Activated T-cell treated with anti-CD3 and anti-CD28 coated beads, Interleukin-2, amount 50 U/mL, for 48 hours (primary cell): ENCODE results near the gene TLE5.
"Not testable (repeated sequence)": the region's sequence is repeated elsewhere in the genome, so short reads cannot be mapped to it uniquely, and the experiment has no call there.

Experiments
- DNase-seq, 2 experiments: peaks; one replicate each; pipeline ENCODE4 v3.0.0-alpha.2; 2020

TLE5 gene

GRCh38 chr19:3096267-3096901 is 34.1 kb upstream of the TLE5 start:
- no peak for DNase-seq

- DNase-seq = peak; percentile 55 to 69
Observed at GRCh38 chr19:3095441-3096191, 33.3 kb upstream of the TLE5 start.

GRCh38 chr19:3094601-3095440 is 32.5 kb upstream of the TLE5 start:
- peak; percentile 55 to 66 for DNase-seq

GRCh38 chr19:3089299-3089855 is 27.1 kb upstream of the TLE5 start:
- not testable (repeated sequence) for DNase-seq

- no peak for DNase-seq
Observed at GRCh38 chr19:3087769-3088168, 25.5 kb upstream of the TLE5 start.

GRCh38 chr19:3084943-3085342 is 22.6 kb upstream of the TLE5 start:
- no peak for DNase-seq

- no peak for DNase-seq
Observed at GRCh38 chr19:3083964-3084363, 21.7 kb upstream of the TLE5 start.

- no peak for DNase-seq
Observed at GRCh38 chr19:3082331-3082730, 20.0 kb upstream of the TLE5 start.

GRCh38 chr19:3080286-3080685 is 18.0 kb upstream of the TLE5 start:
- DNase-seq = no peak

GRCh38 chr19:3079578-3079977 is 17.3 kb upstream of the TLE5 start:
- no peak for DNase-seq

- peak; percentile 88 to 91 for DNase-seq
Observed at GRCh38 chr19:3075605-3076431, 13.5 kb upstream of the TLE5 start.

- DNase-seq = no peak
Observed at GRCh38 chr19:3073931-3074595, 11.8 kb upstream of the TLE5 start.

GRCh38 chr19:3073159-3073563 is 10.9 kb upstream of the TLE5 start:
- DNase-seq = no peak

- DNase-seq = no peak
Observed at GRCh38 chr19:3071768-3072167, 9.5 kb upstream of the TLE5 start.

GRCh38 chr19:3068071-3068470 is 5.8 kb upstream of the TLE5 start:
- DNase-seq = no peak

GRCh38 chr19:3067563-3067962 is 5.3 kb upstream of the TLE5 start:
- DNase-seq = no peak

GRCh38 chr19:3066482-3067049 is 4.3 kb upstream of the TLE5 start:
- DNase-seq = no peak

- DNase-seq = no peak
Observed at GRCh38 chr19:3065675-3066357, 3.5 kb upstream of the TLE5 start.

- no peak for DNase-seq
Observed at GRCh38 chr19:3064011-3064330, 1.7 kb upstream of the TLE5 start.

- DNase-seq = peak; percentile 60 to 70
Observed at GRCh38 chr19:3061182-3062161, 823 bp downstream of the TLE5 start.
